GM21723 (cell line): ENCODE data around the gene IL20.
A peak's percentile ranks its signal among the peaks of the same experiment; 100 is the strongest.

Source experiments
- ATAC-seq: cut with Tn5 transposase; IDR thresholded peaks from one replicate; pipeline ENCODE4 v1.9.1; 2021; ENCODE audit warnings: mild to moderate bottlenecking, moderate library complexity; ENCODE audit not compliant: unreplicated experiment

IL20 gene

DNA sequence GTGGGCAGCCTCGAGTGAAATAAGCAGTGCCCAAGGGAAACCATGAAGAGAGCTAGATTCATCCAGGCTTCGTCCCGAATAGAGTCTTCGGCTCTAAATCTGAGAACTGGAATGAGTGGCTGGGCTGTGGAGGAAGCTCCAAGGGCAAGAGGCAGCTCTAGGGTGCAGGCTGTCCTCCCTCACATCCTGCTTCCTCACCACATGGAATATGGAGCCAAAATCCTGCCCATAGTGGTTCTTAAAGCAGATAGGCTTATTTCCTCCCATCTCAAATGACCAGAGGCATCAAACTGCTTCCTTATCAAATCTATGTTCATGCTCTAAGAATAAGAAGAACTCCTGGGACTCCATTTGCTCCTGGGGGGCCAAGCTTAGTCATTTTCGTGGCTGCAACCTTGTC, 34.3 kb downstream of the IL20 start:
- no peak for ATAC-seq

DNA sequence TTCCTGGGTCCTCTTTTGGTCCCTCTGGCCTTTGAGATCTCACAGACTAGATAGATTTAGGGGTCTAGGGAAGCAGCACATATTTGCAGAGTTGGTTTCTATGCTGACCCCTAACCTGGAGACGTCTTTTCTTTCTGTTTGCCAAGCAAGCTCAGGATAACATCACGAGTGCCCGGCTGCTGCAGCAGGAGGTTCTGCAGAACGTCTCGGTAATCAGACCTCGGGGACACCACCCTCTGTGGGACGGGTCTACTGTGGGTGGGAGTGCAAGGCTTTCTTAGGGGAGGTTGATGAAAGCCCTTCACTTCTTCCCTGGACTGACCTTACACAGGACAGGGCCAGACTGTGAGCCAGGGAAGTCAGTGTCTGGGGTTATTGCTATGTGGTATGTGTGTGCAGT, 34.7 kb downstream of the IL20 start:
- no peak for ATAC-seq

DNA sequence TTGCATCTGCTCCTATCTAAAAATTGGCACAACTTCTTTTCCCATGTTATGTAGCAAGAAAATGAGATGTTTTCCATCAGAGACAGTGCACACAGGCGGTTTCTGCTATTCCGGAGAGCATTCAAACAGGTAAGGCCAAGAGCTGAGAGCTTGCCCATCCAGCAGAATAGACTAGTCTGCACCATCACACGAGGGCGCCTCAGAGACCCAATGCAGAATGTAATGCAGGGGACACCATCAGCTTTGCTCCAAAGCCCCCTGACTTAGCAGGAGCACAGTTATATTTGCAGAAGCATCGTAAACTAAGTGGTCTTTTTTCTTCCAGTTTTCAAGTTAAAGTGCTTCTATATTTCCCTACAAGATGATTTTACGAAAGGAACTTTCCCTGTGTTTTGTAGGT, 36.5 kb downstream of the IL20 start:
- ATAC-seq, result no peak

DNA sequence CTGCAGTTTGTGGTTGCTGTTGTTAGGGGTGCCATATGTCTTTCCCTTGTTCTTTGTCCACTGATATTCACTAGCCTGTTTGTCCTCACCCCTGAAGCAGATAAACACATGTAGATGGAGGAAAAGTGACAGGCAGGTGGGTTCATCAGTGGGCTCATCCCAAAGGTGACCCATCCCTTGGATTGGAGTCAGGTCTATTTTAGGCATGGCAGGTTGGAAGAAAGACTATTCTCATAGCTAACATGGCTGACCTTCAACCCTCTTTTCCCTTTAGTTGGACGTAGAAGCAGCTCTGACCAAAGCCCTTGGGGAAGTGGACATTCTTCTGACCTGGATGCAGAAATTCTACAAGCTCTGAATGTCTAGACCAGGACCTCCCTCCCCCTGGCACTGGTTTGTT, 37.3 kb downstream of the IL20 start:
- no peak for ATAC-seq

DNA sequence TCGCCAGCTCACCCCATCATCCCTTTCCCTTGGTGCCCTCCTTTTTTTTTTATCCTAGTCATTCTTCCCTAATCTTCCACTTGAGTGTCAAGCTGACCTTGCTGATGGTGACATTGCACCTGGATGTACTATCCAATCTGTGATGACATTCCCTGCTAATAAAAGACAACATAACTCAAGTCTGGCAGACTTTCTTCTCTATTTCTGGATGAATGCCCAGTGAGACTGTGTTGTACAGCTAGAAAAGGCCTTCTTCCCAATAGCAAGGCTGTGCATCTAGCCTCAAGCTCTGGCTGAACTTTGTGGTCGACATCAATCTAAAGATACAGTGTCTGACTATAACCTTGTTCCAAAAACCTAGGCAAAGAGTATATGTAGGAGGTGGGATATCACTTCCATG, 38.3 kb downstream of the IL20 start:
- no peak for ATAC-seq

DNA sequence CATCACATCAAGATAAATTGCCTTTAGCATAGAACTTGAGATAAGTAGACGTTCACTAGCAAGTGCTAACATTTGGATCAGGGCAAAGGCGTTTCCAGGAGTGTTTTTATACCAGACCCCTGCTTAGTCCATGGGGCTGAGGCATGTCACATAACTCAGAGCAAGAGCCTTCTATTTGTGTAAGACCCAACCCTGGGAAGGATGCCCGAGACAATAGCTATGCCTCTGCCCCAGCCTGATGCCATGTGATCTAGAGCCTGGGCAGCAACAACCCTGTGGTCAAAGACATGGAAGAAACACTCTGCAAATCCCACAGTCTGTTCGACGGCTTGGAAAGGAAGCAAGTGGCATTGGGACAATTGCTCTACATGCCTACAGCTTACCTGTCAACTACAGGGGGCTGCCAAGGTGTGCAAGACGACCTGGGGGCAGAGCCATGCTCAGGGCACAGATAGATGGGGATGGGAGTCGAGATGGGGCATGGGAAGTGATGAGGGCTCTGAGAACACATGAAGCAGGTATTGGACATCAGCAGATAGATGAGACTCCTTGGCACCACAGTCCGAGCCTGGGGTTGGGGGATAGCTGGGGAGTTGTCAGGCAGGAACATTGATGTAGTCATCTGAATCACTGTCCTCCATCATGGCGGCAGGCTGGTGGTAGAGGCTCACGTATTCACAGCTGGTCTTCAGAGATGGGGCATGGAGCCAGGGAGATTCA, 39.2 kb downstream of the IL20 start:
- ATAC-seq, result no peak

DNA sequence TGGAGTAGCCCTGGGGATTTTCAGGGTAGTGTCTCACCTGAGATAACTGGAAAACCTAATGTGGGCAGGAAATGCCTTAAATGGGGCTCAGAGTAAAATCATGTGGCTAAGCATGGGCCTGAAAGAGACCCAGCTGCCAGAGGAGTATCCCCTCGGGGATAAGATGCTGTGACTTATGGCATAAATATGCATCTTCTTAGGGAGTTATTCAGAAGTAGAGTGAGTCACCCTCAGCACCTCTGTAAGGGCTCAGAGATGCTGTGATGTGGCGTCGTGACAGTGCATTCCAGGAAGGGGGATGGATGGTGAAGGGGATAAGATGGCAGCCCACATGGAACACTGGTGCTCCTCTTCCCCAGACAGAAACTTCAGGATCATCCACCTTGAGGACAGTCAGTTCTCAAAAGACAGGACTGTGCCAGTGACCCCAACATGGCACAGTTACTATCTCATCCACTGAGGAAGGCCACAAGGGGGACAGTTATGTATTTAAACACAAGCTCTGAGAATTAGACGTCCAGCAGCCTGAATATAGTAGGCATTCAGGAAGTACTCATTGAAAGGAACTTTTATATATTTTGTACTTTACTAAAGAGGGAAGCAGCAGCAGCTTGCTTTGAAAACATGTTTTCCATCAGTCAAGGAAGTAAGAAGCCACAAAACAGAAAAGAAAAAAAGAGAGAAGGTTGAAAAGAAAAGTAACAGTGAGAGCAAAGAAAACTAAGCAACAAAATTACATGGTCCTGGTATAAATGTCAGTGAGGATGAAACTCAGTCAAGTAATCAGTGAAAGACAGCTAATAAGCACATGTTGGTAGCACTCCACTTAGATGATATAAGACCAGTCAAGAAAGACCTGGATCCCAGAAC, 40.1 kb downstream of the IL20 start:
- ATAC-seq, result no peak

DNA sequence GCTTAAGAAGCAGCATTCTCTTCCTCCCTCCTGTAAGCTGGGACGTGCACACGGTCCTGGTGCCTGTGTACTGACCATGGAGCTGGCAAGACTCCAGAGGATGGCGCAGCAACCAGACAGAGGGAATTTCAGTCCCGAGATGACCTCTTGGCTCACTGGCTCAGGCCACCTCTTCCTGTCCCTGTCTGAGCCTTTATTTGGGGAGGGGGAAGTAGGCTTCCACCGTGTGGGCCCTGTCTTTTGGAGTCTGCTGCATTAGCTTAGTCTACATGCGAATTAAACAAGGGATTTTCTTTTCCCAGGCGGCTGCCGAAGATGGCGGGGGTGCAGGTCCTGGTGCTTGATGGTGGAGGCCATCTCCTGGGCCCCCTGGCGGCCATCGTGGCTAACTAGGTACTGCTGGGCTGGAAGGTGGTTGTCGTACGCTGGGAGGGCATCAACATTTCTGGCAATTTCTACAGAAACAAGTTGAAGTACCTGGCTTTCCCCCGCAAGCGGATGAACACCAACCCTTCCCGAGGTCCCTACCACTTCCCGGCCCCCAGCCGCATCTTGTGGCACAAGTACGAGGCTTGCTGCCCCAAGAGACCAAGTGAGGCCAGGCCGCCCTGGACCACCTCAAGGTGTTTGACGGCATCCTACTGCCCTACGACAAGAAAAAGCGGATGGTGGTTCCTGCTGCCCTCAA, 42.0 kb downstream of the IL20 start:
- ATAC-seq, result no peak

DNA sequence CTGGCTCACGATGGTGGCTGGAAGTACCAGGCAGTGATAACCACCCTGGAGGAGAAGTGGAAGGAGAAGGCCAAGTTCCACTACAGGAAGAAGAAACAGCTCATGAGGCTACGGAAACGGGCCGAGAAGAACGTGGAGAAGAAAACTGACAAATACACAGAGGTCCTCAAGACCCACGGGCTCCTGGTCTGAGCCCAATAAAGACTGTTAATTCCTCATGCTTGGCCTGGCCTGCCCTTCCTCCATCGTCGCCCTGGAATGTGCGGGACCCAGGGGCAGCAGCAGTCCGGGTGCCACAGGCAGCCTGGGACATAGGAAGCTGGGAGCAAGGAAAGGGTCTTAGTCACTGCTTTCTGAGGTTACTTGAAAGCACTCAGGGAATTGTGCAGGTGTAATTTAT, 42.6 kb downstream of the IL20 start:
- no peak for ATAC-seq

DNA sequence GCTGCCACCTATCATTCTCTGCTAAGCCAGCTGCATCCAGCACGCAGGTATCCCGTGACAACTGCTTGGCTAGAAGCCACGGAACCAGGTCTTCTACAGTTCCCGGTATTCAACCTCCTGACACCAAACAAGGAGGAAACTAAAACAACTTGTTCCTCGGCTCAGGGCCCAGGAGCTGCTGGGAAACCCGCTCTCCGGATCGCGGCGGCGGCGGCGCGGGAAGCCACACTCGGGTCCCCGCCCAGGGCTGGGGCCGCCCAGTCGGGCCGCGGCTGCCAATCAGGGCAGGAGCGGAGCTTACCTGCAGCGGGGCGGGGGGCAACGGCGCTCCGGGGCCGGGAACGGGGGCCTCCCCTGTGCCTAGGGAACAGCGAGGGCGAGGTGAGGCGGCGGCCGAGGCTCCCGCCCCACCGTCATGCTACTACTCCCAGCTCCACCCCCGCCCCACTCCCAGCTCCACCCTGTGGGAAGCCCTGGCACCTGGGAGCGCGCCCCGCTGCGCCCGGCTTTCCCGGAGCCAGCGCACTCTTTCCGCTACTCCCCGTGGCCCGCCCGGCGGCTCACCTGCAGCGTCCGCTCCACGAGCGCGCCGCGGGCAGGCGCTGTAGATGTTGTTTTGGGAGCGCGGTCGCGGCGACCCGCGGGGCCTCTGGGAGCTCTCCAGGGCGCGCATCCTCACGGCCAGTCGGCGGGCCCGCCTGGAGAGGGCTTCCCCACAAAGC, 43.9 kb downstream of the IL20 start:
- ATAC-seq, result no peak

DNA sequence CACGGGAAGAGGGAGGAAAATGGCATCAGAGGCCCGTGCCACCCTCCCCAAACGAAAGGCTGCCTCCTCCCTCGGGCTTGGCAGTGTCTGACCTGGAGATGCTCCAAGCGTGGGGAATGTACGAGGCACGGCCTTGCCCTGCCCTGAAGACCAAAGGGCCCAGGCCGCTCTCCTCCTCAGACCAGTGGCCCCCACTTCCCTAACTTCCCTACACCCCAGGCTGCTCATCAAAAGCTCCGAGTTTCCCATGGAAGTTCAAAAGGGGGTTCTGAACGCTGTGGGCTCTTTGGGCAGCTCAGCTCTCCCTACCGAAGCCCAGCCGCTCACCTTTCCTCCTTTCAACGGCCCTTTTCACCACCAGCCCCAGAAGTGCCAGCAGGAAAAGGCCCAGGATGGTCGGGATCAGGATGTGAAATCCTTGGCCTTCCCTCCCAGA, 44.5 kb downstream of the IL20 start:
- ATAC-seq, result no peak

DNA sequence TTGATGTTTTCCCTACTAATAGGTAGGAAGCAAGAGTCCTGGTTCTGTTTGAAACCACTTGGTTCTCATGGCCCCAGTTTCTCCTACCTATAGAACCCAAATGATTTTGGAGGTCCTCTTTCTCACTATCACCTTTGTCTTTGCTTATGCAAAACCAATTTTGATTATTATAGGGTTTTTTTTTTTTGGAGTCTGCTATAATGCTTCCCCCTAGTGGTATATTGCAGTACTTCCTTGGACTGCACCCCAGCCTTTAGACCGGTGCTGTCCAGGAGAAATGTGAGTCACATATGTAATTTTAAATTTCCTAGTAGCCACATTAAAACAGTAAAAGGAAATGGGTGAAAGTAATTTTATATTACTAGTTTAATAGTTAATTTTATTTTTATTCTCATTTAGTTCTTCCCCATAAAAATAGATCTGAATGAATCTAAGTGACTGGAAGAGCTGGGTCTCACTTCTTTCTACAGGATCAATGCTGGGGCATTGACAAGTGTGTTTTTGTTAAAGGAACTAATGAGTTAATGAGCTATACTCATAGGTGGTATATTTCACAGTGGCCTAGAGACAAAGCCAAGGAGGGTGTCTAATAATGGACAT, 45.7 kb downstream of the IL20 start:
- no peak for ATAC-seq

DNA sequence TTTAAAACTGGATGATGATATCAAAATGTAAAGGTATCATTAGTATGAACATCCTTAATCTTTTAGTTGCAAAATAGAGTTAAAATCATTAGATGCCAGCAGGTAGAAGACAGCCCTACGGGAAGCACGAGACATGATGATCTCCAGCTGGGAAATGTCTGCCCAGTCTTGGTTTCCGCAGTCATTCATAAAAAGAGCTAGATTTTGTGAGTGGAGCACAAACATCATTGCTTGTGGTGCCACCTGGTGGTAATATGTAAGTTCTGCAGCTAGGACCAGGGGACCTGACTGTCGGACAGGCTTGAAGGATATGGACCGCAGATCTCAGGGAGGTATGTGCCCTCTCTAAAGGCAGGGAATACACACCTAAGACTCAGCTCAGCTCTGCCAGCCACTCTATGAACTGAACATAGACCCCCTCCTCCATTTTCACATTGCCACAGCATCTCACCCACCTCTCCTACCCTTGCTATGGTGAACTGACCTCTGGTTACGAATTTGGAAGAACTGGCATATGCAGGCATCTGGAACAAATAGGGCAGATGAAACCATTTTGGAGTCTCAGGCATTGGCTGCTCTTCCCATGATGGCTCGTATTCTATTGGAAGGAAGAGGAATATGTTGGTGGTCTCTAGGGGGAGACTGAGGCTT, 47.1 kb downstream of the IL20 start:
- ATAC-seq, result peak; percentile 58

DNA sequence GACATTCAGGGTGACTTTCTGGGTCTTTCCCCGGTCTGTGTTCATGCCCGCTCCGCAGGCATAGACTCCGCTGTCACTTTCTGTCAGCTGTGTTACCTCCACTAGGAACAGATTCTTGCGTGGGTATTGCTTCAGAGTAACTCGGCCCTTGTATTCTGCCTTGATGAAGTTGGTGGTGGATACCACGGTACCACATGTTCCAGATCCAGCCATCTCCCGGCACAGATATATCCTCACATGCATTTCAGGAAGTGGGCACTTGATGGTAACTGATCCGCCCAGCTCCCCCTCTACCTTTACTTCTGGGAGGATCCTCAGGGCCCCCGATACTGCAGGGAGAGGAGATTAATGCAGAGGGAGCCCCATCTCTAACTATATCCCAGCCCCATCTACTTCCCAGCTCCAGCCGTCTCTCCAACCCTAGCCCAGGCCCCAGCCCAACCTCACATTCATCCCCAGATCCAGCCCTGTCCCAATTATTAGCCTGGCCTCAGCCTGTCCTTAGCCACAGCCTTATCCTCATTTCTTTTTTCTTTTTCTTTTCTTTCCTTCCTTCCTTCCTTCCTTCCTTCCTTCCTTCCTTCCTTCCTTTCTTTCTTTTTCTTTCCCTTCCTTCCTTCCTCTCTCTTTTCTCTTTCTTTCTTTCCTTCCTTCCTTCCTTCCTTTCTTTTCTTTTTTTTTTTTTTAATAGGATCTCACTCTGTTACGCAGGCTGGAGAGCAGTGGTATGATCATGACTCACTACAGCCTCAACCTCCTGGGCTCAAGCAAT, 48.5 kb downstream of the IL20 start:
- ATAC-seq, result no peak

DNA sequence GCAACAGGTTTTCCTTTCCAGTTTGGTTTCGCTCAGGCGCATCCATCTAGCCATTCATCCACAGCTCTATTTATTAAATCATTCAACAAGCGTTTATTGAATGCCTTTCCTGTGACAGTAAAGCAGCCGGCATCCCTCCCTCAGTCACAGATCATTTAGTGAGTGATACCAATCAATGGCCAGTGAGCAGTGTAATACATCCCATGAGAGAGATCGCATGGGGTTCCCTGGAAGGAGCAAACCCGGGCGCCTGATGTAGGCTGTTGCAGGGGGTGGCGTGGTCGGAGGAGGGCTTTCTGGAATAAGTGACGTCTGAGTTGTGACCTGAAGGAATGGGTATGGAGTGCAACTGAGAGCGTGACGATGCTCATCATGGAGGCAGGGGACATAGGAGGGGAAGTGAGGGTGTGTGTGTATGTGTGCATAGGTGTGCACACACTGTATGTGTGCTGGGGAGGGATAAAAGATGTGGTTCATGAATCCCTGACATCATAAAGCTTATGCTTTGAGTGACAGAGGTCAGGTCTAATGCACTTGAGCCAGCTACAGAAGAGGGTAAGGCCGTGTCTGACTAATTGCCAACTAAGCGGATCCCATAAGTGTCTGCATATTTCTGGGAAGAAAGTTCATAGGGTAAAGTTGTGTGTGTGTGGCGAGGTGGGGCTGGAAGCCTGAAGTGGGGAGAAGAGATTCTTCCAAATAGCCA, 49.8 kb downstream of the IL20 start:
- ATAC-seq, result no peak

DNA sequence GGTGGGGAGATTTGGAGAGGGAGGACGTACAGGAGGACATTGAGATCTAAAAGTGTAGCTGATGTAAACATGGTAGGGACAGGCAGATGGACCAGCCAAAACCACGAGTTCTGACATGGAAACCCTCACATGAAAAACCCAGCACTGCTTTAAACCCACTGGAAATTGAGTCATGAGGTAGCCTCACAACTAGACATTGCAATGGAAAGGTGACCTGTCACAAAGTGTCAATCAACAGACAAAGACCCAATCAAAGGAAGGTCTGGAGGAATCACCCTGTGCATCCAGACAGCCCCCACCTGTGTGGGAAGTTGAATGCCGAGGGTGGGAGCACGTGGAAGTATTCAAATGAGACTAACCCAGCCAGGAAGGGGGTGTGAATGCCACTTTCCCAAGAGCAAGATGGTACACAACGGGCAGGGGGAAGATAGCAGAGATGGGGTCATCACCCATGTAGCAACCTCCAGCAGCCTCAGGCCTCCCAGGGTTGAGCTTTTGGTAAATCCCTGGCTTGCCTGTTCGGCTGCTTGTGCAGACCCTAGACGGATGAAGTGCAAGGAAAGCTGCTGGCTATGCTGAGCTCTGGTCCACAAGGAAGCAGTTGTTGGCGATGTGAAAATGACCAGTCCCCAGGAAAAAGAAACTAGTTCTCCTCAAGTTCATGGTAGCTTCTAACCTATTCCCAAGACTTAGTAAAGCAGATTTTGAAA, 50.7 kb downstream of the IL20 start:
- ATAC-seq, result no peak

DNA sequence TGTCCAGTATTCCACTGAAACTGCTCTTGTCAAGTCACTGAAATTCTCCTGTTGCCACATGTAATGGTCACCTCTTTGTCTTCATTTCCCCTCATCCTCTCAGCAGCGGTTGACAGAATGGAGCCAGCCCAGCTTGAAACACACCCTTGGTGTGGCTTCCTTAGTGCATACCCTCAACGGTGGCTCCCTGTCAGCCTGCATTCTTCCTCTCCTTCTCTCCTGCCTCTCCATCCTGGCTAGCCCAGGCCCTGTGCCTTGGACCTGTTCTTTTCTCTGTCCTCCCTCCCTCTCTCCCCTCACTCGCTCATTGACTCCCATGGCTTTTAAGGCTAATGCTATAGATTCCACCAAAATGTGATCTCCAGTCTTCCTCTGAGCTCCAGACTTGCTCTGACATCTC, 52.7 kb downstream of the IL20 start:
- ATAC-seq, result no peak
